C1 segment of cervical spinal cord (tissue), 14 donors: ENCODE data around the gene PPP6R2.
"Not testable (repeated sequence)": the region's sequence is repeated elsewhere in the genome, so short reads cannot be mapped to it uniquely, and the experiment has no call there.

ENCODE experiments used
- DNase-seq, 14 donors: peaks; one replicate each; lab custom pipeline; 2025; lab: John Stamatoyannopoulos, UW

PPP6R2 gene

DNA sequence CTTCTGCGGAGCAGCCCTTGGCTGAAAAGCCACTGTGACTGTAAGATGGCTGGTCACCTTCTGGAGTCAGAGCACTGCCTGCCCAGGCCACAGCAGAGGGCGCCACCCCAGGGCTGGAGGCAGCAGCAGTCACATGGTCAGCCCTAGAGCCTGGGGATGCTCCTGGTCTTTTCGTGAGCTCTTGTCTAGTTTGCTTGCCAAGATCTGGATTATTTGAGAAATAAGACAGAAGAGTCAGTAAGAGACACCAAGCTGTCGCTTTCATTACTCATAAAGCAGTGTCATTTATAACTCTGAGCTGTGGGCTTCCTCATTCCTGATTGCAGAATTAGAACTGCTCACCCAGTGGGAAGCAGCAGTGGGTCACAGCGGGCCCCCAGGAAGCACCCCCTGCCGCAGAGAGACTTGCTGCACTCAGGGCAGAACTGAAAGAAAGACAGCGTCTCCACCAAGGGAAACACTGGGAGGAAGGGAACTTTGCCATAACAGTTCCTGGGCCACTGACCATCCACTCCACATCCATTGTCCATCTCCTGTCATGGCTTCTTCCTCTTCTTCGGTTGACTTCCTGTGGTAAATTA lies 56.7 kb downstream of the PPP6R2 start:
- peak in 12 of 14 donors; percentile 31 to 75 (median 57) for DNase-seq

GRCh38 chr22:50400406-50400805 lies 57.3 kb downstream of the PPP6R2 start:
- no peak for DNase-seq

GRCh38 chr22:50400931-50401330 lies 57.8 kb downstream of the PPP6R2 start:
- DNase-seq = no peak

DNA sequence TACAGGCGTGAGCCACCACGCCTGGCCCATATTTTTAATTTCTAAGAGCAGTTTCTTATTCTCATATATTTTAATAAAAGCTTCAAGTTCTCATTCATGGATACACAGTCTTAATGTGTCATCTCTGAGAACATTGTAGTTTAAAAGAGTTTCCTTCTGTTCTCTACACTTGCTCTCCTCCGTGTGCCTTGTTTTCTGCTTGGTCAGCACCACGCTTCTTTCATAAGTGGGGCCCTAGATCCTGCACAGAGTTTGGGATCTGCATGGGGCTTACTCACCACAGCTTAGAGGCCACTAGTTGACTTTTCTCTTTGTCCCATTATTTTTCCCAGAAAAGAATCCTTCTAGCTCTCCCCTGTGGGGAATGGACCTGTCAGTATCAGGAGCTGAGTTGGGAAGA lies 58.8 kb downstream of the PPP6R2 start:
- no peak for DNase-seq

GRCh38 chr22:50403701-50404101 lies 60.6 kb downstream of the PPP6R2 start:
- DNase-seq = peak in 9 of 14 donors; percentile 15 to 73 (median 42)

DNA sequence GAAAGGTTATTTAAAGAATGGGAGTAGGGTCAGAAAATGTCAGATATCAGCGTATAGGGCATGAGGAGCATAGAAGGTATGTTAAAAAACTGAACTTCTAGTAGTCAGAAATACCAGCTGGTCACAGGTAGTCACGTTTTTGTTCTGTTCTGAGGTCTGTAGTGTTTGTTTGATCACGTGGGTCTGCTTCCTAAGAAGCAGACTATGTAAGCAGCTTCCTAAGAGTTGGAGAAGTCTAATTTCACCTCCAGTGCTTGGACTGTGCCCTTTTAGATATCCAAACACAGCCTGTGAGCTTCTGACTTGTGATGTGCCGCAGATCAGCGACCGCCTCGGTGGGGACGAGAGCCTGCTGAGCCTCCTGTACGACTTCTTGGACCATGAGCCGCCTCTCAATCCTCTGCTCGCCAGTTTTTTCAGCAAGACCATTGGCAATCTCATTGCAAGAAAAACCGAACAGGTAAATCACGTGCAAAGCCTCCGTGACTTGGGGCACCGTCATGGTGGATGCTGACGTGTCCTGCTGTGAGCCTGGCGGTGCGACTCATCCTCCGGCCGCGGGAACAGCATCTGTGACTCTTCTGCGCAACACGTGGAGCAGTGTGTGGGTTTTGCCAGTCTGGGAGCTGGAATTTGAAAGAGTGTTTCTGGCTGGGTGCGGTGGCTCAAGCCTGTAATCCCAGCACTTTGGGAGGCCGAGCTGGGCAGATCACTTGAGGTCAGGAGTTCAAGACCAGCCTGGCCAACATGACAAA lies 63.5 kb downstream of the PPP6R2 start:
- DNase-seq = no peak

- no peak for DNase-seq
Measured at GRCh38 chr22:50408311-50408710, 65.2 kb downstream of the PPP6R2 start.

DNA sequence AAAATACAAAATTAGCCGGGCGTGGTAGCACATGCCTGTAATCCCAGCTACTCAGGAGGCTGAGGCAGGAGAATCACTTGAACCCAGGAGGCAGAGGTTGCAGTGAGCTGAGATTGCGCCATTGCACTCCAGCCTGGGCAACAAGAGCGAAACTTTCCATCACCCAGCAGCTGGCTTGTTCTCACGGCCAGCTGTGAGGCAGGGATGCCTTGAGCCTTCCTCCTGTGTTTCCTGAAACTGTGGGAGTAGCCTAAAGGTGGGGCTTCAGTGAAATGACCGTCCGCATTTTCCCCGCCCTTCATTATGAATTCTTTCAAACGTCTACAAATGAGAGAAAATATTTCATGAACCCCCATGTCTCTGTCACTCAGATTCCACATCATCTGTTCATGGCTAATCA lies 65.8 kb downstream of the PPP6R2 start:
- not testable (repeated sequence) for DNase-seq

- no peak for DNase-seq
Measured at GRCh38 chr22:50414476-50415248, 71.5 kb downstream of the PPP6R2 start.

DNA sequence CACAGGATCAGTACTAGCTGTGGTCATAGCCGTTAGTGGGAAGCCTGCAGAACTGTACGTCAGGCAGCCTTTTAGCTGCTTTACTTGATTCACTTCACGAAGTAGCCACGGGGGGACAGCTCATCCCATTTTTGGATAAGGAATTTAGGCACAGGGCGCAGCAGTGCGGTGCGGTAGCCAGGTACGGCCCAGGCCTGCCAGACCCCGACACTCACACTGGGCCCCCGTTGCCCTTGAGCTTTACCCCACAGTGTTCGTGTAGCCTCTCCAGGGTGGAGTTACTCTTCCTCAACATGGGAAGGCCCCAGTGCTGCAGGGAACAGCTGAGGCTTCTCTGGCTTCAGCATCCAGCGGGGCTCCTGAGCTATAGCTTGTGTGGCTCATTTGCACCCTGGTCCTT lies 72.3 kb downstream of the PPP6R2 start:
- DNase-seq = no peak

DNA sequence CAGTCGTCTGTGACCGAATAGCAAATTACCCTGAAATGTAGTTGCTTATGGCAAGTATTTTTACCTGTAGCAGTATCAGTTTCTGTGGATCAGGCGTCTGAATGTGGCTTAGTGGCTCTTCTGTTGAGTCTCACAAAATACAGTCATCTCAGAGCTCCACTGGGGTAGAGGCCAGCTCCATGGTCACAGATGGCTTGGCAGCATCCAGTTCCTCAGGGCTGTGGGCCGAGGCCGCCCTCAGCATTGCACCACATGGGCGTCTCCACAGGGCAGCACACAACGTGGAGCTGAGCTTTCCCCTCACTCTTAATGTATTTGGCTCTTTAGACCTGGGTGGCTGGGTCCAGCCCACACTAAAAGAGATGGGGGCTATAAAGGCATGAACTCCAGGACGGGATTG lies 73.9 kb downstream of the PPP6R2 start:
- DNase-seq = peak in 2 of 14 donors; percentile 16 to 92

- no peak for DNase-seq
Measured at GRCh38 chr22:50417411-50418210, 74.5 kb downstream of the PPP6R2 start.

GRCh38 chr22:50418624-50419023 lies 75.5 kb downstream of the PPP6R2 start:
- peak in 4 of 14 donors; percentile 40 to 50 (median 45) for DNase-seq

DNA sequence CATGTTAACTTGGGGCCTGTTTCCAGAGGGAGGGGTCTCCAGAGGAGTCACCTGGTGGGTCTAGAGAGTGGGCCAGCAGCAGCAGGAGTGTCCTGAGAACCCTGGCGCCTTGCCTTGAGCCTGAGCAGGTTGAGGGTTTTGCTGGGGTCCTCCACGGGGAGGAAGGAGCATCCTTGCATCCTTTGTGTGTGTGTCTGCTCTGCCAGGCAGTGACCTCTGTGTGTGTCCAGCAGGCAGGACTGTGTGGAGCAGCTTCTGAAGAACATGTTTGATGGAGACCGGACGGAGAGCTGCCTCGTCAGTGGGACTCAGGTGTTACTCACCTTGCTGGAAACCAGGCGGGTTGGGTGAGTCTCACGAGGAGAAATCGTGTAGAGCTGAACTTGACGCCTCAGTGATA lies 76.0 kb downstream of the PPP6R2 start:
- DNase-seq = no peak

DNA sequence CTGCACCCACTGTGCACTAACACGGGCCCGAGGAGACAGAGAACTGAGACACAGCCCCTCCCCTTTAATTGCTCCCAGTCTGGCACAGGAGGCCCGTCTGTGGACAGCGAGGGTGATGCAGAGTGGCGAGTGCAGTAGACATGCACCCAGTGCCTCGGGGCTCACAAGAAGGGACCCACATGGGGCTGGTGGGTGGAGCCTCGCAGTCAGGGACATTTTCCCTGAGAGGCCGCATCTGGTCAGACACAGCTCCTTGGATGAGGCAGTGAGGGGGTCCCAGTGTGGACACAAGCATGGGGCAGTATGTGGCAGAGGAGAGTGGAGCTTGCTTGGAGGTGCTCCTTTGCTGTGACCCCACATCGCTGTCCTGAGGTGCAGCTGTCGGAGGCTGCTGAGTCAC lies 76.9 kb downstream of the PPP6R2 start:
- DNase-seq = no peak

- DNase-seq = no peak
Measured at GRCh38 chr22:50420581-50420980, 77.5 kb downstream of the PPP6R2 start.

- no peak for DNase-seq
Measured at GRCh38 chr22:50422046-50422445, 78.9 kb downstream of the PPP6R2 start.

DNA sequence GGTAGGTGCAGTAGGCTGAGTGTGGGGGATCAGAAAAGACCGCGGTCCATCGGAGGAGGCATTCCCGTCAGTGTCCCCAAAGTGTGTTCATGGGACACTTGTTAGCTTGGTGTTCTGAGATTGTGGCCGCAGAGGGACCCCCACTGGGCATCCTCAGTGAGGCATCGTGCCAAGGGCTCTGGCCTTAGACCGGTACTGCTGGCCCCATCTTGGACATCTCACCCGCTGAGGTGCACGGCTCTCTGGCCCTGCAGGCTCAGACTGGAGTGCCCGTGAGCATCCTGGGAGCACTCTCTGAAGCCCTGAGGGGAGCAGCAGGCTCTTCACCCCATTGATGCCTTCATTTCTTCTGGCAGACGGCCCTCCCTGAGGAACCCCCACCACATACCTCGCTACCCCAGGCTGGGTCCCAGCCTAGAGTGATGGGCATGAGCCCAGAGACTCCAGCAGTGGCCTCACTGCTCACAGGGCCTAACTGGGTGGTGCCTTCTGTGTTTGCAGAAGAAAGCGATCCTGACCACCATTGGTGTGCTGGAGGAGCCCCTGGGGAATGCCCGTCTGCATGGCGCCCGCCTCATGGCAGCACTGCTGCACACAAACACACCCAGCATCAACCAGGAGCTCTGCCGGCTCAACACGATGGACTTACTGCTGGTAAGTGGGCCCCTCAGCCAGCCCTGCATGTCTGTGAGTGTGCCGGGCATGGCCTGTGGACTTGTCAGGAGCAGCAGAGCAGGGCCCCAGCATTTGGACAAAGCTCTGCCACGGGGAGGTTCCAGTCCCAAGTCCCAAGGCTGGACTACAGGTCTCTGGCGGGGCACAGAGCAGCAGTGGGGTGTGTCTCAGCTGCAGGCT lies 80.1 kb downstream of the PPP6R2 start:
- DNase-seq = no peak

- DNase-seq = no peak
Measured at GRCh38 chr22:50423956-50424355, 80.8 kb downstream of the PPP6R2 start.

- DNase-seq = no peak
Measured at GRCh38 chr22:50425179-50425916, 82.2 kb downstream of the PPP6R2 start.
